Endothelial cell of umbilical vein (primary cell): ENCODE data around the gene HOXC12. TPM values are rescaled to one million over a fixed set of nuclear protein-coding genes. Genes with fewer than 3 reads are reported as not detected.

Source experiments
- BruUV-seq: library from RNA; stranded (reverse); fragments of 400-500 nt; replicated peaks from 2 replicates; lab custom pipeline; 2021; lab: Mats Ljungman, UMichigan
- CTCF ChIA-PET: fragments of 300-600, 350-600 bp; sonication (Branson Sonifier 250); formaldehyde crosslinking; loops from one replicate; lab custom pipeline; 2021; ENCODE audit warnings: antibody characterized with exemption, inconsistent platforms; lab: Charles Lee
- POLR2A ChIA-PET: fragments of 300-600, 350-600 bp; sonication (Branson Sonifier 250); formaldehyde crosslinking; loops from one replicate; lab custom pipeline; 2021; ENCODE audit warnings: antibody characterized with exemption, inconsistent platforms; lab: Charles Lee
- DNase-seq: peaks from one replicate; pipeline ENCODE4 v3.0.0-alpha.2; 2011; ENCODE audit warnings: low read depth, low spot score
- FAIRE-seq: peaks from 2 replicates; lab custom pipeline; 2011; peaks lifted over from hg19 to GRCh38; lab: Jason Lieb, UNC
- H2AFZ ChIP-seq: 2 replicates; pipeline ENCODE4 v1.6.0; 2012; ENCODE audit warnings: low read depth, low read length, control low read depth, inconsistent platforms
- H3K27ac ChIP-seq: 2 replicates; pipeline ENCODE4 v1.5.1; 2011; ENCODE audit warnings: low read depth, mild to moderate bottlenecking, control low read depth, low read length, moderate library complexity; ENCODE audit not compliant: insufficient read depth
- H3K27me3 ChIP-seq, 2 experiments: 2 replicates each; pipeline versions ENCODE4 v1.6.0 to v1.6.1; 2011; ENCODE audit warnings: low read length in 2 of 2, mixed read lengths in 1 of 2; ENCODE audit not compliant: control insufficient read depth in 2 of 2, insufficient read depth in 2 of 2
- H3K36me3 ChIP-seq, 2 experiments: 2 replicates in 1 of 2; 3 replicates in 1 of 2; pipeline ENCODE4 v1.5.1; 2011; ENCODE audit warnings: low read length in 2 of 2, mild to moderate bottlenecking in 1 of 2, moderate library complexity in 1 of 2; ENCODE audit not compliant: control insufficient read depth in 2 of 2, insufficient read depth in 2 of 2; ENCODE audit errors: extremely low read depth in 1 of 2
- H3K4me1 ChIP-seq: 3 replicates; pipeline ENCODE4 v1.5.1; 2011; ENCODE audit warnings: mild to moderate bottlenecking, low read length; ENCODE audit not compliant: control insufficient read depth, insufficient read depth; ENCODE audit errors: extremely low read depth
- H3K4me2 ChIP-seq: 2 replicates; pipeline ENCODE4 v1.6.1; 2011; ENCODE audit warnings: low read length, control low read depth, mixed read lengths; ENCODE audit not compliant: insufficient read depth
- H3K4me3 ChIP-seq, 3 experiments: fragments of 200-600 bp in 1 of 3; sonication (generic), shearing (Covaris generic) in 1 of 3; replicated peaks in 1 of 3; 2 replicates each; pipeline ENCODE4 v1.5.1; 2011 to 2016; ENCODE audit warnings: control low read depth in 3 of 3, low read length in 3 of 3, mild to moderate bottlenecking in 2 of 3, inconsistent platforms in 1 of 3, low read depth in 1 of 3, moderate library complexity in 1 of 3; ENCODE audit not compliant: insufficient read depth in 1 of 3
- H3K79me2 ChIP-seq: 2 replicates; pipeline ENCODE4 v1.6.0; 2012; ENCODE audit warnings: low read length, inconsistent platforms; ENCODE audit not compliant: control insufficient read depth, insufficient read depth
- H3K9ac ChIP-seq: replicated peaks from 2 replicates; pipeline ENCODE3; 2011; ENCODE audit warnings: low read length, control low read depth; ENCODE audit not compliant: insufficient read depth; ENCODE audit errors: extremely low read depth
- H3K9me1 ChIP-seq: replicated peaks from 3 replicates; pipeline ENCODE4 v1.6.0; 2011; ENCODE audit warnings: mild to moderate bottlenecking, low read length; ENCODE audit not compliant: control insufficient read depth, insufficient read depth; ENCODE audit errors: extremely low read depth
- H3K9me3 ChIP-seq: replicated peaks from 2 replicates; pipeline ENCODE4 v1.5.1; 2012; ENCODE audit warnings: low read length, inconsistent platforms; ENCODE audit not compliant: control insufficient read depth, insufficient read depth
- H4K20me1 ChIP-seq: replicated peaks from 2 replicates; pipeline ENCODE3; 2011; ENCODE audit warnings: mild to moderate bottlenecking, low read length; ENCODE audit not compliant: control insufficient read depth, insufficient read depth; ENCODE audit errors: extremely low read depth
- CTCF ChIP-seq, 2 donors: IDR thresholded peaks; 1 replicate in 1 of 2; 2 replicates in 1 of 2; pipeline ENCODE4 v1.5.1; 2011; ENCODE audit warnings: low read length in 2 of 2, mild to moderate bottlenecking in 2 of 2, moderate library complexity in 2 of 2, control low read depth in 1 of 2, inconsistent platforms in 1 of 2, low read depth in 1 of 2; ENCODE audit not compliant: insufficient read depth in 1 of 2; ENCODE audit errors: extremely low read depth in 1 of 2
- EZH2 ChIP-seq: IDR thresholded peaks from 2 replicates; pipeline ENCODE4 v1.6.1; 2012; ENCODE audit warnings: borderline replicate concordance, low read depth, mild to moderate bottlenecking, moderate library complexity, low read length, inconsistent platforms; ENCODE audit not compliant: severe bottlenecking
- FOS ChIP-seq: IDR thresholded peaks from 2 replicates; pipeline ENCODE4 v1.6.1; 2011; ENCODE audit warnings: mild to moderate bottlenecking, low read length, moderate library complexity, borderline replicate concordance; ENCODE audit not compliant: insufficient read depth
- GATA2 ChIP-seq: IDR thresholded peaks from 2 replicates; pipeline ENCODE4 v1.7.0; 2011; ENCODE audit warnings: low read depth, mild to moderate bottlenecking, moderate library complexity, mixed read lengths, low read length; ENCODE audit not compliant: insufficient read length, insufficient read depth
- JUN ChIP-seq: IDR thresholded peaks from 2 replicates; pipeline ENCODE4 v1.6.1; 2011; ENCODE audit warnings: borderline replicate concordance, low read depth; ENCODE audit not compliant: insufficient read length, insufficient read depth
- MAX ChIP-seq: IDR thresholded peaks from 2 replicates; pipeline ENCODE4 v1.6.1; 2011; ENCODE audit not compliant: insufficient read depth, insufficient read length
- MYC ChIP-seq: IDR thresholded peaks from one replicate; pipeline ENCODE4 v1.6.1; 2011; ENCODE audit warnings: mild to moderate bottlenecking, low read depth, low read length
- POLR2A ChIP-seq: IDR thresholded peaks from 2 replicates; pipeline ENCODE4 v1.6.1; 2012; ENCODE audit warnings: low read depth, mild to moderate bottlenecking, control low read depth, low read length
- POLR2AphosphoS5 ChIP-seq: IDR thresholded peaks from 2 replicates; pipeline ENCODE4 v1.6.1; 2012; ENCODE audit warnings: low read depth, mild to moderate bottlenecking, control low read depth, low read length, moderate library complexity; ENCODE audit not compliant: insufficient read depth
- dilution Hi-C: fragments of 300-500 bp; cut with MboI; formaldehyde crosslinking; loops from one replicate; pipeline ENCODE4 v1.15.0; 2019; ENCODE audit warnings: low sequenced_read_pairs; ENCODE audit not compliant: extremely low pct_ligation_motif_present
- intact Hi-C: fragments of 100-400 bp; cut with micrococcal nuclease; formaldehyde crosslinking; loops from one replicate; pipeline ENCODE4 v1.10.0; 2022
- polyA plus RNA-seq, 4 experiments: library from polyadenylated mRNA; depleted of rRNA in 3 of 4; stranded (reverse) in 3 of 4; unstranded in 1 of 4; fragments of >200 nt; gene quantifications; 2 replicates each; pipeline versions ENCODE4 v1.2.1 to v1.2.3, GENCODE V29; 2011 to 2012; ENCODE audit warnings: missing spikeins in 1 of 4
- total RNA-seq: library from RNA; stranded (reverse); gene quantifications from 2 replicates; pipeline ENCODE4 v1.2.3, GENCODE V29; 2021

Gene HOXC12
- total and polyA plus RNA-seq, 2 donors (not counting 3 experiments of a cell fraction or from before 2014, with no cell fraction given) = not detected

- Histone ChIP-seq H3K9me3 (no peaks in the 10 kb centered on the region), H3K27me3 (peaks cover 89 to 93% of the 10 kb centered on the region in 2 experiments), H4K20me1 (no peaks in the 10 kb centered on the region), H2AFZ (no peak within 1 kb of the TSS), H3K4me2 (no peak within 1 kb of the TSS), H3K79me2 (no peaks in the 10 kb centered on the region), H3K4me1 (no peaks in the 10 kb centered on the region), H3K36me3 (no peaks in the 10 kb centered on the region), H3K27ac (no peak within 1 kb of the TSS), H3K9me1 (no peaks in the 10 kb centered on the region), H3K4me3 (no peak within 1 kb of the TSS), H3K9ac (no peak within 1 kb of the TSS)
- intact Hi-C loops = loop anchor here (1.0 to 5.0 kb wide), 2 partner anchors 216 to 283 kb away; no protein-coding TSS in a partner anchor
- POLR2A ChIA-PET = no interaction called here
- DNase-seq = peak; percentile 71
- TF ChIP-seq GATA2 = no peak
- TF ChIP-seq JUN = peak; percentile 55
- no peak for TF ChIP-seq POLR2A
- peak; percentile 47 to 72 for TF ChIP-seq CTCF (IDR thresholded peaks at IDR 0.05; ENCODE audit: extremely low read depth in 1 of 2, insufficient read depth in 1 of 2, low read depth in 1 of 2, low read length in 2 of 2)
- TF ChIP-seq MAX = peak; percentile 28
- no peak for TF ChIP-seq POLR2AphosphoS5
- TF ChIP-seq EZH2 = no peak
- peak; percentile 58 for TF ChIP-seq FOS
- no peak for TF ChIP-seq MYC
- CTCF ChIA-PET = interaction anchor here (0.6 to 3.9 kb wide), 21 partner anchors 9 to 374 kb away, joined by 3 to 44 read pairs (median 5); partner anchors contain the start of genes HOXC5, HOXC8 and SMUG1
- no TSS peak for BruUV-seq
- dilution Hi-C loops = no loop called here
- FAIRE-seq = peak; percentile 74
Observed at GRCh38 chr12:53984901-53985691, 30.4 kb downstream of the HOXC12 start, which contains the start of gene HOXC10. HOXC10 (plus strand) TSS chr12:53985146; CDS start chr12:53985260, 114 bp downstream.
